ENCODE measurements around the gene TARDBP. TPM values are rescaled to one million over a fixed set of nuclear protein-coding genes. Genes with fewer than 3 reads are reported as not detected.

Gene TARDBP
- total and polyA plus RNA-seq, 2 donors (not counting 1 experiment from before 2014, with no cell fraction given): 85.2 to 222 TPM

- ATAC-seq (ENCODE audit: low read depth): no peak
- H3K36me3 ChIP-seq (replicated peaks in 1 of 2; ENCODE audit: control extremely low read depth in 1 of 2, control insufficient read depth in 1 of 2, extremely low read depth in 1 of 2, insufficient read depth in 2 of 2, low read length in 1 of 2): no peaks in the 10 kb centered on the region
Observed at GRCh38 chr1:11044086-11044848, 31.8 kb downstream of the TARDBP start.

DNA sequence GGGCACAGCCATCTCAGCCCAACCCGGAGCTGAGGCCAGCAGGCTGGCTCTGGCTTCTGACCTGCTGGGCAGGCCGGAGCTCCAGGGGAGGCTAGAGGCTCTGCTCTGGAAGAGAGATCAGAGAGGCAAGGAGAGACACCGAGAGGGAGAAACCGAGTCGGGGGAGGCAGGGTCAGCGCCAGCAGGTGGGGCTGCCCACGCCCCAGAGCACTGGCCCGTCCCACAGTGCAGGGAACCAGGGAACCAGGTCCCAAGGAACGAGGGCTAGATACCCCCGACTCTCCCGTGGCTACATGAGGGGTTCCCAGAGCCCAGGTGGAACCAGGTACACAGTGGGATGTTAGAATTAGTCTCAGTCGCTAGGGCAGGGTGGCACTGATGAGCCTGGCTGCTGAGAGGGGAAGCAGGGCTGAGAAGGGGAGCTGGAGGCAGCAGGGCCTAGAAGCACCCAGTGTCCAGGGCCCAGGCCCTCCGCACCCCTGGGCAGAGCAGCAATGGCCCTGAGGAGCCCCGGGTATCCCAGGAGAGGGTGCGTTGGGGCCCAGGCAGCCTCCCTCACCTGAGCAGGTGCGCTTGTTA is 32.5 kb downstream of the TARDBP start:
- Mint-ChIP-seq H3K9me3 (ENCODE audit: insufficient read depth) (no peaks in the 10 kb centered on the region), H3K4me3 (no peak overlapping the region), H3K27me3 (no peaks in the 10 kb centered on the region), H3K4me1 (no peaks in the 10 kb centered on the region), H3K27ac (no peak overlapping the region)
- H4K20me1 ChIP-seq (ENCODE audit: control insufficient read depth, insufficient read depth, low read length, poor library complexity, severe bottlenecking): no peaks in the 10 kb centered on the region
- ChIA-PET POLR2A (no interaction called here), CTCF (interaction anchor here (1.0 kb wide), 1 partner anchor 295 kb away, joined by 3 read pairs; no protein-coding TSS in a partner anchor)
- ATAC-seq (ENCODE audit: low read depth) (no peak), DNase-seq (no peak)
- no peaks in the 10 kb centered on the region for H3K4me1 ChIP-seq (ENCODE audit: control insufficient read depth in 2 of 2, insufficient read depth in 2 of 2, low read length in 2 of 2)
- intact Hi-C loops (cut with micrococcal nuclease): no loop called here
- TF ChIP-seq, protein P1, sequence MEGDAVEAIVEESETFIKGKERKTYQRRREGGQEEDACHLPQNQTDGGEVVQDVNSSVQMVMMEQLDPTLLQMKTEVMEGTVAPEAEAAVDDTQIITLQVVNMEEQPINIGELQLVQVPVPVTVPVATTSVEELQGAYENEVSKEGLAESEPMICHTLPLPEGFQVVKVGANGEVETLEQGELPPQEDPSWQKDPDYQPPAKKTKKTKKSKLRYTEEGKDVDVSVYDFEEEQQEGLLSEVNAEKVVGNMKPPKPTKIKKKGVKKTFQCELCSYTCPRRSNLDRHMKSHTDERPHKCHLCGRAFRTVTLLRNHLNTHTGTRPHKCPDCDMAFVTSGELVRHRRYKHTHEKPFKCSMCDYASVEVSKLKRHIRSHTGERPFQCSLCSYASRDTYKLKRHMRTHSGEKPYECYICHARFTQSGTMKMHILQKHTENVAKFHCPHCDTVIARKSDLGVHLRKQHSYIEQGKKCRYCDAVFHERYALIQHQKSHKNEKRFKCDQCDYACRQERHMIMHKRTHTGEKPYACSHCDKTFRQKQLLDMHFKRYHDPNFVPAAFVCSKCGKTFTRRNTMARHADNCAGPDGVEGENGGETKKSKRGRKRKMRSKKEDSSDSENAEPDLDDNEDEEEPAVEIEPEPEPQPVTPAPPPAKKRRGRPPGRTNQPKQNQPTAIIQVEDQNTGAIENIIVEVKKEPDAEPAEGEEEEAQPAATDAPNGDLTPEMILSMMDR (IDR thresholded peaks at IDR 0.05): no peak
- TF ChIP-seq EZH2 (IDR thresholded peaks at IDR 0.05; ENCODE audit: borderline replicate concordance, insufficient read depth, low read depth, low read length, poor library complexity, severe bottlenecking): no peak
- no peak overlapping the region for H3K4me3 ChIP-seq (ENCODE audit: control extremely low read depth in 1 of 5, extremely low read depth in 1 of 5, insufficient read depth in 1 of 5, low read depth in 2 of 5, low read length in 4 of 5)
- H3K9me3 ChIP-seq (ENCODE audit: control extremely low read depth in 1 of 3, control insufficient read depth in 2 of 3, insufficient read depth in 1 of 3, low read length in 2 of 3): no peaks in the 10 kb centered on the region
- no peak overlapping the region for H3K9ac ChIP-seq (ENCODE audit: low read length)
- WGBS (ENCODE audit: insufficient coverage): 85% methylated on average over 16 of the region's 16 CpGs
- no peak overlapping the region for H3K27ac ChIP-seq (ENCODE audit: low read length in 2 of 2)
- no peaks in the 10 kb centered on the region for H3K36me3 ChIP-seq (replicated peaks in 1 of 2; ENCODE audit: control extremely low read depth in 1 of 2, control insufficient read depth in 1 of 2, extremely low read depth in 1 of 2, insufficient read depth in 2 of 2, low read length in 1 of 2)
- no peak overlapping the region for H3K4me2 ChIP-seq (replicated peaks; ENCODE audit: low read depth, low read length, poor library complexity, severe bottlenecking)
- no peaks in the 10 kb centered on the region for H3K27me3 ChIP-seq (replicated peaks in 1 of 4; ENCODE audit: control extremely low read depth in 1 of 4, control insufficient read depth in 3 of 4, insufficient read depth in 4 of 4, low read length in 3 of 4)
- H2AFZ ChIP-seq (ENCODE audit: insufficient read depth, low read depth, low read length, poor library complexity, severe bottlenecking): no peak overlapping the region
- no peaks in the 10 kb centered on the region for H3K79me2 ChIP-seq (ENCODE audit: control insufficient read depth, insufficient read depth, low read length)

More at GRCh38 chr1:11044086-11044848, 31.8 kb downstream of the TARDBP start:
- TF ChIP-seq, protein P1 (IDR thresholded peaks at IDR 0.05): no peak
- TF ChIP-seq EZH2 (IDR thresholded peaks at IDR 0.05; ENCODE audit: borderline replicate concordance, insufficient read depth, low read depth, low read length, poor library complexity, severe bottlenecking): no peak
- H3K4me3 ChIP-seq (ENCODE audit: control extremely low read depth in 1 of 5, extremely low read depth in 1 of 5, insufficient read depth in 1 of 5, low read depth in 2 of 5, low read length in 4 of 5): no peak overlapping the region
- ChIA-PET CTCF (interaction anchor here (1.0 kb wide), 1 partner anchor 295 kb away, joined by 3 read pairs; no protein-coding TSS in a partner anchor), POLR2A (no interaction called here)
- H3K27me3 ChIP-seq (replicated peaks in 1 of 4; ENCODE audit: control extremely low read depth in 1 of 4, control insufficient read depth in 3 of 4, insufficient read depth in 4 of 4, low read length in 3 of 4): no peaks in the 10 kb centered on the region
- no peaks in the 10 kb centered on the region for H3K9me3 ChIP-seq (ENCODE audit: control extremely low read depth in 1 of 3, control insufficient read depth in 2 of 3, insufficient read depth in 1 of 3, low read length in 2 of 3)
- Mint-ChIP-seq H3K4me3 (no peak overlapping the region), H3K4me1 (no peaks in the 10 kb centered on the region), H3K27me3 (no peaks in the 10 kb centered on the region), H3K27ac (no peak overlapping the region), H3K9me3 (ENCODE audit: insufficient read depth) (no peaks in the 10 kb centered on the region)
- no peaks in the 10 kb centered on the region for H4K20me1 ChIP-seq (ENCODE audit: control insufficient read depth, insufficient read depth, low read length, poor library complexity, severe bottlenecking)
- 87% methylated on average over 9 of the region's 16 CpGs for WGBS (ENCODE audit: insufficient coverage)
- no peaks in the 10 kb centered on the region for H3K79me2 ChIP-seq (ENCODE audit: control insufficient read depth, insufficient read depth, low read length)
- no peak overlapping the region for H3K4me2 ChIP-seq (replicated peaks; ENCODE audit: low read depth, low read length, poor library complexity, severe bottlenecking)
- H2AFZ ChIP-seq (ENCODE audit: insufficient read depth, low read depth, low read length, poor library complexity, severe bottlenecking): no peak overlapping the region
- DNase-seq: no peak
- no peak overlapping the region for H3K27ac ChIP-seq (ENCODE audit: low read length in 2 of 2)
- intact Hi-C loops (cut with micrococcal nuclease): no loop called here
- no peaks in the 10 kb centered on the region for H3K4me1 ChIP-seq (ENCODE audit: control insufficient read depth in 2 of 2, insufficient read depth in 2 of 2, low read length in 2 of 2)
- H3K9ac ChIP-seq (ENCODE audit: low read length): no peak overlapping the region
